Occipital lobe (tissue), 2 donors: Measurements from ENCODE around the gene PRICKLE2. TPM values are rescaled to one million over a fixed set of nuclear protein-coding genes. Genes with fewer than 3 reads are reported as not detected.

Experiments used
- DNase-seq: peaks from one replicate; lab custom pipeline; 2025; lab: John Stamatoyannopoulos, UW
- total RNA-seq: library from RNA; depleted of rRNA; stranded (reverse); fragments of >200 nt; gene quantifications from one replicate; pipeline ENCODE4 v1.2.3, GENCODE V29; 2014

Gene PRICKLE2
- total RNA-seq, 1 donor from 2014 or later: 87.5 TPM

DNA sequence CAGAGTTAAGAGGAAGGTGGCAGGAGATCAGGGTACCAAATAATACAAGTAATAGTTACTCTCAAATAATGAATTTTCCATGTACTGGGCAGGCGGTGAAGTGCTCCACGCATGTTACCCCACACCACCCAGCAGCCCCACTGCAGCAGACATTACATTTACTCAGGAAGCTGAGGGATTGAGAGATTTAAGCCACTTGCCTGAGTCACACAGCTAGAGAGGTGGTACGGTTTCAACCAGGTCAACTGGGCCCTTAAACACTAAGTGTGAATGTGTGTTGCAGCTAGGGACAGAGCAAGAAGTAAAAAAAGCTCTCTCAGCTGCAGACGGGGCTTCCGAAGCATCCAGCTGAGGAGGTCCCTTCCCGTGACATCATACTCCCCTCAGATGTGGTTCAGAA lies 91.3 kb downstream of the PRICKLE2 start:
- DNase-seq: no peak

DNA sequence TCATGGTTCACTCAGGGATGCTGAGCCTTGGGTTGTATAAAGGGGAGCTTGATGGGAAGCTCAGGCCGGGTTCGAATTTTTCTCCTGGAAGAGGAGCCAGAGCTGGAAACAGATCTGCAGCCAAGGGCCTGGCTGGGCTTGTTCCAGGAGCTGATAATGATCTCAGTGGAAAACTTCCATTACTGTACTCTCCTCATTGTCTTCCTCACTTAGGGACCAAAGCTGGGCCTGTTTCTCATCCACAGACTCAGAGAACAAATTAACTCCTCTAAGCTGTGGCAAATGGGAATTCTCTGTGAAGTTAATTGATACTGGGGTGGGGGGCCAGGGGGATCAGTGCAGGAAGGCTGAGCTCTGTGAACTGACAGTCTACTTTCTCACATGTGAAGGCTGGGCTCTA lies 92.0 kb downstream of the PRICKLE2 start:
- no peak for DNase-seq

DNA sequence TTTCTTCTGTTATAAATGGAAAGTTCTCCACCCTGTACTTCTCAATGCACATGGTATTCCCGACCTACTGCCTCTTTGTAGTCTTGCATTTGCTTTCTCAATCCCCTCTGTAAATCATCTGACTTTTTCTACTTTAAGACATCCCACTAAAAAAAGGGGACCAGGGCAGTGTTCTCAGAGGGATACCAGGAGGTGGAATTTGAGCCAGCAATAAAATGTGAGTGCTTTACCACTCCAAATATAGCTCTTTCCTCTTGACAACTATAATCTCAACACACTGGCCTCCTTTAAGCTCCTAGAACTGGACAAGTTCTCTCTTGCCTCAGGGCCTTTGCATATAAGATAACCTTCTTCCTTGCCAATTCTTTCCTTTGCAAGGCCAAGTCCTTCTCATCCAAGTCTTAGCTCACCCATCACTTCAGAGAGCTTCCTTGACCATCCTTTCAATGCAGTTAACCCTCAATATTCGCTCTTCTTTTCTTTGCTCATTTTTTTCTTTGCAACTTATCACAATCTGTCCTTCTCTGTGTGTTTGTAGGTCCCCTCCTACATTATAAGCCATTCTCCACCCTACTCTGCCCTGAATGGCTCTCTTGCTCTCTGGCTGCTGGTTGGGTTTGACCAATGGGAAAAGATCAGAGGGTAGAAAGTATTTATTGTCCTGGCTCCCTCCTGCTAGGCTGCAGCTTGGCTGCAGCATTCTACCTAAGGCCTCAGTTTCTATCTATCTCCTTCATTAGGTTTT lies 93.4 kb downstream of the PRICKLE2 start:
- no peak for DNase-seq

DNA sequence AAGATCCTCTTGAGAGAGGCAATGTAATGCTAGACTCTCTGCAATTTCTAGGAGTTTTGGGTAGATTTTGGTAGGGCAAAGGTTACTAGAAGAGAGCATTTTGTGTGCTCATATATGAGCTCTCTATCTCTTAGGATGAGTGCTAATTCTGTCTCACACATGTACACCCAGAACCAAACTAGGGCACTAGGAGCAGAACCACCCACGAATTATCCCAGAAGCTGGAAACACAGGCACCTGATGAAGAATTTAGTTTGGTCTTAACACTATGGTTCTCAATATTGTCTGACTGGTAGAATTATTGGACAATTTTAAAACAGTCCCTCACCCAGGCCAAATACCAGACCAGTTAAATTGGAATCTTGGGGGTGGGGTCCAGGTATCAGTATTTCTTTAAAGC lies 94.8 kb downstream of the PRICKLE2 start:
- DNase-seq: no peak

DNA sequence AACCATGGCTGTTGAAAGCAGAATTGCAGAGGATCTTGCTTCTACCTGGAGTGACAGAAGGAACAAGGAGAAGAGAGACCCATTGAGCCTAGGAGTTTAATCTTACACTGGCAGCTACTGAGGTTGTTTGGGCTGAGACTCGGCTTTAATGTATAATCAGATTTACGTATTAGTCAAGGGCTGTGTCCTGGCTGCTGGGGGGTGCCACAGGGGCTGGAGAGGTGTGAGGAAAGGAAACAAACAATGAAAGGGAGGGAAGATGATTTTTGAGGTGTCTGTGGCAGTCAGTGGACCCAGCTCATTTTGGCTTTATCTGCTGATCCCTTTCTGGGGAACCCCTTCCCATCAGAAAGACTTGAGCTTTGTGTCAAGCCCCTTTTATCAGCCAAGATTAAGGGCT lies 95.7 kb downstream of the PRICKLE2 start:
- no peak for DNase-seq

- DNase-seq: no peak
These were observed 96.2 kb downstream of the PRICKLE2 start for GRCh38 chr3:64129106-64129505.

DNA sequence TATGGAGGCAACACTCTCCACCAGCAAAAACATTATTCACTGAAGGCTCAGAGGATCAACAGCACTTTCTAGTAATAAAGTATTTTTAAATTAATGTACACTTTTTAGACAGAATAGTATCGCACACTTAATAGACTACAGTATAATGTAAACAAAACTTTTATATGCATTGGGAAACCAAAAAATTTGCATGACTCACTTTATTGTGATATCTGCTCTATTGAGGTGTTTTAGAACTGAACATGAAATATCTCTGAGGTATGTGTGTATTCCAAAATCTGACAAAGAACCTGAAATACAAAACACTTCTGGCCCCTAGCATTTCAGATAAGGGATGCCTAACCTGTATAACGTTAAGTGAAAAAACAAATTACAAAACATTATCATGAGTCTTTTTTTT lies 99.7 kb downstream of the PRICKLE2 start:
- DNase-seq: no peak

- DNase-seq: no peak
These were observed 101.3 kb downstream of the PRICKLE2 start for GRCh38 chr3:64123931-64124330.

GRCh38 chr3:64122476-64122875 lies 102.8 kb downstream of the PRICKLE2 start:
- no peak for DNase-seq

DNA sequence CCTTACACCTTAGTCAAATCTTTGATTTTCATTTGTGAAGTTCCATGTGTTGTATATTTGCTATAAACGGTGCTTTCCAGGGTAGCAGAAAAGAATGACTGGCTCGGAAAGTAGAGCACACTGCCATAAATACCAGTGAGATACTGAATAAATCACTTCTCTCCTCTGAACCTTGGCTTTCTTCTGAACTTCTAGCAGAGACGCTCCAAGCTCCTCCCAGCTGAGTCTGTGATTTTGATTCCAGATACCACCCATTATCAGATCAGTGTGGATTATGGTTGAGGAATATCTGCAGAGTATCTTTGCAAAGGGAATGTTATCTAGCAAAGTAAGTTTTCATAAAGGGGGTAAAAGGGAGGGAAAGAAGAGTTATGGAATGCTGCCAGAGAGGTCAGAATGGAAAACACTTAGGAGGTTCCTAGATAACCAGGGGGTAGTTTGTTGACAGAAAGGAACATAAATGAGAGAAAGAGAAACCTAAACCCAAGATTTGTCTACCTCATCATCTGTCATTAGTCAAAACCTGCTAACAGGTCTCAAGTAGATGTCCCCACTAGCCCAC lies 103.4 kb downstream of the PRICKLE2 start:
- DNase-seq: no peak

DNA sequence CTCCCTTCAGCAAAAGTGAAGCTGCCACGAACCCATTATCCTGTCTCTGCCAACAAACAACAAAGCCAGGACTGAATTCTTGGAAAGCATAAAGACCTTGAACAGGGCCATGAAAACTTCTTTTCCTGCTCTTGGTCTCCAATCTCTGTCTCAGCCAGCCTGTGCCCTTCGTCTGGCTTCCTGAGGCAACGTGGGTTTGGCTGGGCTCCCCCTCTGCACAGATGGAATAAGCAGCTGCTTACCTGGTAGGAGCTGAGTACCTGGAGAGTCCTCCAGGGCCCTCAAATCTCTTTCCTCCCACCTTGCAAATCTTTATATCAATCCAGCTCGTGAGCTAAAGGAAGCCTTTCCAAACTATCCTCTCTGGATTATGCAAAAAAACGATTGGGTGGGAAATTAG lies 104.4 kb downstream of the PRICKLE2 start:
- DNase-seq: no peak

GRCh38 chr3:64117483-64117882 lies 107.8 kb downstream of the PRICKLE2 start:
- DNase-seq: no peak

- no peak for DNase-seq
These were observed 110.6 kb downstream of the PRICKLE2 start for GRCh38 chr3:64114651-64115050.

- DNase-seq: no peak
These were observed 113.4 kb downstream of the PRICKLE2 start for GRCh38 chr3:64111872-64112271.

DNA sequence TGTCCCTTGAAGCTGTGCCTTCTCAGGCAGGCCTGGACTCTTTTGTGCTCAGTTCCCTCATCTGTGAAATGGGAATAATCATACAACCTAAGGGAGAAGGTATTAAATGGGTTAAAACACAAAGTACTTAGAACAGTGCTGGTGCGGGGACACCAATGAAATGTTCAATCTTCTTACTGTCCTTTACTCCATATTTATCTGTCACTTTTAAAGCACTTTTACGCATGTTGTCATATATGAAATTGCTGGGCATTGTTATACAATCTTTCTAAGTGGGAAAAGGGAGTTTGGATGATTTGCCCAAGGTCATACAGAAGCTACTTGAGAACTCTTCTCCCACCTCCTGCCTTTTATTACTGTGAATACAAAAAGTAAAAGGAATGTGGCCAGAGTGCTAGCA lies 114.2 kb downstream of the PRICKLE2 start:
- no peak for DNase-seq

- no peak for DNase-seq
These were observed 115.2 kb downstream of the PRICKLE2 start for GRCh38 chr3:64110071-64110470.

DNA sequence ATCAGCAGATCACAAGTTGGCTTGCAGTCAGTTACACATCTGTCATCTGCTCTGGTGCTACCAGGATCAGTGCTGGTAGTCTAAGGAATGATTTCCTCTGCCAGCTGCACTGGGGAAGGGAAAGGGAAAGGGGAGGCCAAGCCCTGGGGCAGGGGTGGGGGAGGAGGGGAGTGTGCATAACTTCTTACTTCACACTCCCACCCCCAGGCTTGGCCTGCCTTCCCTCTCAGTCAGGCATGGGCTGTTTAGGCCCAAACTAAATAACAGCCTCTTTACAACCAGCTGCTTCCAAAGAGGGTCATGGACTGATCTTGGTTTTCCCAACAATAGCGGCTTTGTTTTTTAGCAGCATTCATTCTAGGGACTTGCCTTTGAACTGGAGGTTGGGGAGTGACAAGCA lies 115.8 kb downstream of the PRICKLE2 start:
- DNase-seq: peak; percentile 6

DNA sequence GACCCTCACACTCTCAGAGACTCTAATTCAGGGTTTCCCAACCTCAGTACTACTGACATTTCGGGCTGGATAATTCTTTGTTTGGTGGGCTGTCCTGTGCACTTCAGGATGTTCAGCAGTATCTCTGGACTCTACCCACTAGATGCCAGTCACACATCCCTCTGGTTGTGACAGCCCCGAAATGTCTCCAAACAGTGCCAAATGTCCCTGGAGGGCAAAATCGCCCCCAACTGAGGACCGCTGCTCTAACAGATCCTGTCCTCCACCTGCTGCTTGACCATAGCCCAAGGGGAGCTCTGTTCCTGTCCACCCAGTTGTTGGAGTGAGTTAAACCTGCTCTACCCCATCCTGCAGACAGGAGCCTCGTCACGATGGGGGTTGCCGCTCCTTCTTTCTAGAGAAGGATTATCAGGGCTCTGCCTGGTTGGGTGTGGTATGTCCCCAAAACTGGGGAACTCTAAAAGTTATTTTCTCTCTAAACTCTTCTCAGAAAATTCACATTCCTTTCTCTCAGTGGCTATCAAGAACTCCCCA lies 116.4 kb downstream of the PRICKLE2 start:
- DNase-seq: no peak

DNA sequence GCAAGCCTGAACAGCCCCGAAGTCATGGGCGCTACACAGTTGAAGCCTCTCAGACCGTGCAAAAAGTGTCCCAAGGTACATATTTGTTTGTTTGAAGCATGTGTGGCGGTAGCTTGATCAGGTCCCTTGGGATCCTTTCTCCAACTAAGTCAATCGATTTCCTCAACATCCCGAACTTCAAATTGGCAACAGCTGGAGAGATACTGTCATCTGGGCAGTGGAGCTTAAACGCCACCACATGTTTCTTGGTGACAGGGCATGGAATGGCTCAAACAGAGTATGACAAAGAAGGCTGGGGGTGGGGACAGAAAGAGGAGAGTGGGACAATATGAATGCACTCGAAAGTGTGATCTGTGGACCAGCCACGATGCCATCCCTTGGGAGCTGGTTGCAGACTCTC lies 117.0 kb downstream of the PRICKLE2 start:
- DNase-seq: no peak

- DNase-seq: no peak
These were observed 118.1 kb downstream of the PRICKLE2 start for GRCh38 chr3:64107190-64107589.

GRCh38 chr3:64105816-64106215 lies 119.5 kb downstream of the PRICKLE2 start:
- DNase-seq: no peak

DNA sequence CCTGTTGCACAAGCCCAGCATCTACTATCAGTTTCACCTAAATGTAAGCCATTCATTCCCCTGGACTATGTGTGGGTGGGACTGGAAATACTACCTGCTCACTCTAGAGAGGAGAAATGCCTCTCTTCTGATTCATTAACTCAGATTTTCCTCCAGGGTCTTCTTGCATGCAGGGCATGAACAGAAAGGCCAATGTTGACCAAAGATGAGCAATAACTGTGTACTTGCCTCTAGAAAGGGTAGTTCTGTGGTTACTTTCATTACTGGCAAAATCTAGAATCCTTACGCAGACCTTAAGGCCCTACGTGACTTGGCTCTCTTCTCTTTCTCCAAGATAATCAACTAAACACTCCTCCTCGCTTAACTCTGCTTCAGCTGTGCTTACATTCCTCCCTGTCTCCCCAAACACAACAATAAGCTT lies 120.6 kb downstream of the PRICKLE2 start:
- DNase-seq: no peak

- no peak for DNase-seq
These were observed 121.3 kb downstream of the PRICKLE2 start for GRCh38 chr3:64104006-64104405.
